ENCODE measurements around the gene RTL9. TPM values are rescaled to one million over a fixed set of nuclear protein-coding genes. Genes with fewer than 3 reads are reported as not detected.
"Not testable (repeated sequence)": the region's sequence is repeated elsewhere in the genome, so short reads cannot be mapped to it uniquely, and the experiment has no call there.

Gene RTL9
- polyA plus RNA-seq, 3 donors, result 0.02 to 0.04 TPM; not detected in 1

DNA sequence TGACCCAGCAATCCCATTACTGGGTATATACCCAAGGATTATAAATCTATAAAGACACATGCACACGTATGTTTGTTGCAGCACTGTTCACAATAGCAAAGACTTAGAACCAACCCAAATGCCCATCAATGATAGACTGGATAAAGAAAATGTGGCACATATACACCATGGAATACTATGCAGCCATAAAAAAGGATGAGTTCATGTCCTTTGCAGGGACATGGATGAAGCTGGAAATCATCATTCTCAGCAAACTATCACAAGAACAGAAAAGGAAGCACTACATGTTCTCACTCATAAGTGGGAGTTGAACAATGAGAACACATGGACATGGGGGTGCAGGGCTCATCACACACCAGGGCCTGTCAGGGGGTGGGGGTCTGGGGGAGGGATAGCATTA is 25.2 kb upstream of the RTL9 start:
- 76 to 92% (median 88%) methylated on average over 1 of the region's 1 CpG for WGBS, 3 donors
- H3K27ac ChIP-seq (ENCODE audit: low read depth, low read length), result not testable (repeated sequence)

DNA sequence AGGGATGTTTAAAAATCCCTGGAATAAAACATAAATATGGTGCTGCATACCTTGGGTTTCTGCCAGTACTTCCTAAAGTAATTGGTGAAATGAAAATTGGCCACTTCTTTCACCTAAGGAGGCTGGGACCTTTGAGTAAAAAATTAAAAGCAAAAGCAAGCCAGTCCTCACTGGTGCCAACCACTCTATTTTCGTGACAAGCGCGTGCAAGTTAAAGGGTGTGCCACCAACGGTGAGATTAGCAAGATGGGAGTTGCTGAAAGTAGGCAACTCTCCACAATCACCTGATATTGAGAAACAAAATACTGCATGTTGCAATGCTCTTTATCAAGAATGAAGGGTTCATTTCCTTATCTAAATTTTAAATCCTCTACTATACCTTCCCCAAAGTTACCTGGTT is 19.7 kb upstream of the RTL9 start:
- WGBS, 3 donors, result 69 to 83% (median 75%) methylated on average over 4 of the region's 4 CpGs
- no peak overlapping the region for H3K27ac ChIP-seq (ENCODE audit: low read depth, low read length)

DNA sequence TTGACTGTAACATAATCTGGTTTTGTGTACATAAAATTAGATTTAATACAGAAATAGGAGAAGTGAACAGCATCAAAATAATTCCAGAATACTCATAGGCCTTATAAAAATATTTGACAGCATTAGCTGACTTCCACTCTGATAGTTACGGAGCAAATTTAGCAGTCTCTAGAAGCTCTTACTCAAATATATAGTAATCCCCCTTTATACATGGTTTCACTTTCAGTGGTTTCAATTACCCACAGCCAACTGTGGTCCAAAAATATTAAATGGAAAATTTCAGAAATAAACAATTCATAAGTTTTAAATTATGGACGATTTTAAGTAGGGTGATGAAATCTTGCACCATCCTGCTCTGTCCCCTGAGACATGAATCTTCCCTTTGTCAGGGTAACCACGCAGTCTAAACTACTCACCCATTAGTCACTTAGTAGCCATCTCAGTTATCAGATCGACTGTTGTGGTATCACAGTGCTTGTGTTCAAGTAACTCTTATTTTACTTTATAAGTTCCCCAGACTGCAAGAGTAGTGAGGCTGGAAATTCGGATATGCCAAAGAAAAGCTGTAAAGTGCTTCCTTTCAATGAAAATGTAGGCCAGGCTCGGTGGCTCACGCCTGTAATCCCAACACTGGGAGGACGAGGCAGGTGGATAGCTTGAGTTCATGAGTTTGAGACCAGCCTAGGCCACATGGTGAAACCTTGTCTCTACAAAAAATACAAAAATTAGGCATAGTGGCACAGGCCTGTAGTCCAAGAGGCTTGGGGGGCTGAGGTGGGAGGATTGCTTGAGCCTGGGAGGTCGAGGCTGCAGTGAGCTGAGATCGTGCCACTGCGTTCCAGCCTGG is 17.2 kb upstream of the RTL9 start:
- 65 to 85% (median 73%) methylated on average over 11 of the region's 11 CpGs for WGBS, 3 donors
- H3K27ac ChIP-seq (ENCODE audit: low read depth, low read length), result no peak overlapping the region

DNA sequence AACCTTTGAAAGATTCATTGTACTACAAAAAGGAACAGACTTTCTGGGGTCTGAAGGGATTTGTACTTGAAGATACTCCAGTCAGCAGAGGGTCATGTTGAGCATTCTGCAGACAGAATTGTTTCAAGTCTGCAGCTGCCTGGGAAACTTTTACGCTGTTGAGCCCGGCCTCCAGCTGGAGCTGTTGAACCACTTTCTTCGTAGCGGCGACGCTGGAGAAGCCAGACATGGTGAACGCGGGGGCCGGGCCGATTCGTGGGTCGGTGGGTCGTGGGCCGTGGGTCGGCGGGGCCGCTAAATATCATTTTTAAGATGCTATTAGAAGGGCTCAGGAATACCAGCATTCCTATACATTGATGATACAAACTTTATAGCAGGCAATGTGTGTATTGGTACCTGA is 12.0 kb upstream of the RTL9 start:
- WGBS, 3 donors, result 54 to 79% (median 60%) methylated on average over 17 of the region's 17 CpGs
- H3K27ac ChIP-seq (ENCODE audit: low read depth, low read length), result no peak overlapping the region

DNA sequence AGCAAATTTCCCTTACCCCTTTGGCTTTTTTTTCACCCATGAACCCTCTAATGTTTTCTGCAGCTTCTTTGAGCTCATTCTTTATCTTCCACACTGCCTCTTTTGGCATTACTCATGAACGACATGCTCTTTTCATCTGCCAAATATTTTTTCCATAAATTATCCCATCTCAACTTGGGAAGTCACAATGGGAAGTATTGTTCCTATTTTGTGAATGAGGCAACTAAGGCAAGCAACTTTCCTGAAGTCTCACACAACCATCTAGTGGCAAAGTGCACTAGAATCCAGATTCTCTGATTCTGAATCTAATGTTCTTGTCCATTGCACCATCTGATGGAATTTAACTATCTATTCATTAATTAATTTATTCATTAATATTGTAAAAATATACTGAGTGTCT is 625 bp downstream of the RTL9 start:
- WGBS, 3 donors, result 22 to 38% (median 36%) methylated on average over 1 of the region's 1 CpG
- H3K27ac ChIP-seq (ENCODE audit: low read depth, low read length), result no peak overlapping the region

DNA sequence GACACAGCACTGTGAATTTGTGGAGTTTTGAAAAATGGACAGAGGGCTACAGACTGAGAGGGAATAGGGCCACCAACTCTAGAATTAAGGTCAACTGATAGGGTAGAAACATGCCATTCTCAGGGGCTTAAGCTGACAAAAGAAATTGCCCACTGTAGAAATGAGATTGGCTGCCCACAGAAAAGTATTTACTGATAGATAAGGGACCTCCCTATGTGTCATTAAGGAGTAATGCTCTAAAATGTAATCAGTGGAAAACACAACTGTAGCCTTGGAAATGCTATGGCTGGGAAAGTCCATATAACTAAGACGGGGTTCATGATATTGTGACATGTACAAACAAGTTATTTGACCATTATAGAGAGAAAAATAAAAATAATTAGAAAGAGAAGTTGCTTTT is 4.6 kb downstream of the RTL9 start:
- no peak overlapping the region for H3K27ac ChIP-seq (ENCODE audit: low read depth, low read length)
- 59 to 90% (median 78%) methylated on average over 1 of the region's 1 CpG for WGBS, 3 donors

DNA sequence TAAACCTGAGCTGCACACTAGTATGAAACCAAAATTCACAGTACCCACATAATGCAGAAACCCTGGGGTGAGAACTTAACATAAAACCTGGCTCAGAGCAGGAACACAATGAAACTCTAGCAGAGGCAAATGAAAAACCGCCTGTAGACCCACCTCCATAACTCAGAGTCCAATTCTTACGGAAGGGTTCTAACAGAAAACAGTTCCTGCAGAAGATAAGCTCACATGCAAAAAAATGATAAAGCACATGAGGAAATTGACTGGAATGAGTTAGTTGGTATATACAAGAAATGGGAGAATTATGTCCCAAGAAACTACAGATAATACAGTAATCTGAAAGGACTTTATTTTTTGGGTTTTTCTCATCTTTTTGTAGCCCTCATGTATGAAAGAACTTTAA is 14.7 kb downstream of the RTL9 start:
- WGBS, 3 donors, result 46 to 68% (median 63%) methylated on average over 2 of the region's 2 CpGs
- no peak overlapping the region for H3K27ac ChIP-seq (ENCODE audit: low read depth, low read length)

DNA sequence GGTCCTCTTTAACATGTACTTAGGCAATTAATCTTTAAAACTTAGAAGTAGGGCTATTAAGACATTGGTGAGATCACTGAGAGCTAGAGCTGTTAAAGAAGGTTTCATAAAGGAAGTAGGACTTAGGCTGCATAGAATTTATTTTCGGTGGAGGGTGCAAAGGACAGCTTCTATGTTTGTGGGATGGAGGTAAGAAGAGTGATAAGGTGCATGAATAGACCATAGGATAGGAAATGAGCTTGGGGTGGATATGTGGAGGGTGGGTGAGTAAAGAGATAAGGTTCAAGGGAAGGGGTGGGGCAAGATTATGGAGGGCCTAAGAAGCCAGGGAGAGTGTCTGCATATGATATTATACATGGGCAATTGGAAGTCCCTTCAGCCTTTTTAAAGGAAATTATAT is 15.9 kb downstream of the RTL9 start:
- 64 to 84% (median 84%) methylated on average over 1 of the region's 1 CpG for WGBS, 3 donors
- no peak overlapping the region for H3K27ac ChIP-seq (ENCODE audit: low read depth, low read length)

DNA sequence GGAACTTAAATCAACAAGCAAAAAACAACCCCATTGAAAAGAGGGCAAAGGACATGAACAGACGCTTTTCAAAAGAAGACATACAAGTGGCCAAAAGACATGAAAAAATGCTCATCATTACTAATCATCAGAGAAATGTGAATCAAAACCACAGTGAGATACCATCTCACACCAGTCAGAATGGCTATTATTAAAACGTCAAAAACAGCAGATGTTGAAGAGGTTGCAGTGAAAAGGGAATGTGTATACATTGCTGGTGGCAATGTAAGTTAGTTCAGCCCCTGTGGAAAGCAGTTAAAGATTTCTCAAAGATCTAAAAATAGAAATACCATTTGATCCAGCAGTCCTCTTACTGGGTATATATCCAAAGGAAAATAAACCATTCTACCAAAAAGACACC is 22.6 kb downstream of the RTL9 start:
- 47 to 69% (median 62%) methylated on average over 2 of the region's 2 CpGs for WGBS, 3 donors
- no peak overlapping the region for H3K27ac ChIP-seq (ENCODE audit: low read depth, low read length)

DNA sequence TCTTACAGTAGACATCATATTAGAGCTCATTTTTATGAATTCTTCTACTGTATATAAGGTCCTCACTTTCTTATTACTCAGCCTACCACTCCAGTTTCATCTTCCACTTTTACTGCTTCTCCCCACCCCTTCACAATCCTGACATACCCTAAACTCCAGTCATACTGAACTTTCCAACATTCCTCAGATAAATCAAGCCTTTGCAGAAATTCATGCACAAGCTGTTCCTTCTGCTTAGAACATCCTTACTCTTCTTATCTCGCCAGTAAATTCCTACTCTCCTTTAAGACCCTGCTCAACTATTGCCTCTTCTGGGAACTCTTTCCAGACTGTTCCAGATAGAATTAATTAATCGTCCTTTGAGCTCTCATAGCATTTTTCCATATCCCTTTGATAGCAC is 24.8 kb downstream of the RTL9 start:
- WGBS, 3 donors, result 55 to 64% (median 57%) methylated on average over 2 of the region's 2 CpGs

DNA sequence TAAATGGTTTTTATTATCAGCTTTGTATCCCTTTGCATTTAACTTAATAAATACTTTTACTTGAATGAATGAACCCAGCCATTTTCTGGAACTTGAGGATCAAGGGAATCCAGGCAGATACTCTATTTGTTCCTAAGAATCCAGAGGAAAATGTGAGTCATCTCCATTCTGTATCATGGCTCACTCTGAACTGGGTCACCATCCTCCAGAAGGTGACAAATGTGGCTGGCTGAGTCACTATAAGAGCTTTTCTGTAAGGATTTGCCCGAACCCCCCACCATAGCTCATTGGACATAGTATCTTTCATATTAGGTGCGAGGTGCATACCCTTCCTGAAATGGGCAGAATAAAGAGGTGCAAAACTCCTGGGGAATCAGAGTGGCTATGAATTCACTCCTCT is 25.8 kb downstream of the RTL9 start:
- WGBS, 3 donors, result 75 to 95% (median 93%) methylated on average over 2 of the region's 2 CpGs
- H3K27ac ChIP-seq (ENCODE audit: low read depth, low read length), result no peak overlapping the region

More for the DNA sequence above, 24.8 kb downstream of the RTL9 start:
- H3K27ac ChIP-seq (ENCODE audit: low read depth, low read length), result no peak overlapping the region

DNA sequence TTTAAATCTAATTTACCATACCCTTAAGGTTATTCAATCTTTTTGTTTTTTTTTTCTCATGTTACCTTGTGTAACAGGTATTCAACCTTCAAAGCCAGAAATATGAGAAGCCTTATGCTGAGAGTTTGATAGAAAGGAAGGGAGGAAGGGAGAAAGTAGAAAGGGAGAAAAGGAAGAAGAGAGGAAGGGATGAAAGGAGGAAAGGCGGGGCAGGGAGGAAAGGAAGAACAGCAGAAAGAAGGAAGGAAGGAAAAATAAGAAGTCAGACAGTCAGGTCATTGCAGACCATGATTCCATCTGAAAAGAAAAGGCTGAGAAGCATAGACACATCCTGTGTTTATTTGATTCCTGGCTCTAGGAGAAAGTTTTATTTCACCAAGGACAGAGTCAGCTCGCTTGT is 30.9 kb downstream of the RTL9 start:
- H3K27ac ChIP-seq (ENCODE audit: low read depth, low read length), result no peak overlapping the region
- WGBS, 3 donors, result 60 to 68% (median 66%) methylated on average over 2 of the region's 2 CpGs

DNA sequence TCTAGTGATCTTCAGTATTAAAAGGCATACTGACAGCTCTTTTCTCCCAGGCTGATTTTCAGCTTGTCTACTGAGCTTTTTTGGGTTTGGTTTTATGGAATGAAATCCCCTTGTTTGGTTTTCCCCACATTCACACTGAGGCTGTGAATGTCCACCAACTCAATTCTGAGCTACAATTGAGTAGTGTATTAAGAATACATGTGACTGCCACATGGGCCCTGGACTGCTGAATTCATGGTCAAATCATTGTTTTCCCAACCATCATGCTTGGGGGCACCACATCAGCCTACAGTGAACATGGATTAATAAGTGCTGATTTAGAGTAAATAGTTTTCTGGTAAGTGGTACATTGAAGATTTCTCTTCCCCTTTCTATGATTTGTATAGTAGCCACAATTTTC is 32.4 kb downstream of the RTL9 start:
- no peak overlapping the region for H3K27ac ChIP-seq (ENCODE audit: low read depth, low read length)

DNA sequence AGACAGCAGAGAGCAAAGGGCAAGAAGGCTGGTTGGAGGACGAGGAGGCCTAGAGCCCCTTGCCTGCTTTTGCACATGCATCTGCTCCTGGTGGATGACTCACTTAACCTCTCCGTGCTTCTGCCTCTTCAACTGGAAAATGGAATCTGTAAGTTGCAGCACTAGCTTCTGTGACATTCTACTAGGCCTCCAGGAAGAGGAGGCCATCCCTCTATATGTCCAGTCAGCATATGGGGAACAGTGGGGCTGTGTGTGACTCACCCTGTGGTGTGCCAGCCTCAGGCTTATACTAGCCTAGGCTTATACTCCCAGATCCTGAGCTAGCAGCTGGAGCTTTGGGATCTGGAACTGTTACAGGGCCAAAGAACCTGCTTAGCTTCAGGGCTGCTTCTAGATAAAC is 36.0 kb downstream of the RTL9 start:
- H3K27ac ChIP-seq (ENCODE audit: low read depth, low read length), result no peak overlapping the region
- WGBS, 3 donors, result 65 to 91% (median 82%) methylated on average over 2 of the region's 2 CpGs

DNA sequence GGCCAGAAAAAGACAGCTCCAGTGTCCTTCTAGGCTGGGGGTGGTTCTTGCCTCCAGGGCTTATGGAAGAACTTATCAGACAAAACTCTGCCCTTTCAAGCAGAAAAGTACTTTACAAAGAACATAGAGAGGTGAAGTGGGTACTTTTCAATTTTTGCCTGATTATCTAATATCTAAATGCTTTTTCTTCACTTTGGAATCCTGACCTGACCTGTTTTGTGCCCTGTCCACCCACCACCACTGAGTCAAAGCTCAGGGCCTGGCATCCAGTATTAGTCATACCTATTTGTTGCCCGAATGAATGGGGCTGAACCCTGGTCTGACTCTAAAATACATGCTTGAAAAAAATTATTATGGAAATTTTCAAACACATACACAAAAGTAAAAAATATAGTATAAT is 37.2 kb downstream of the RTL9 start:
- WGBS, 3 donors, result 78 to 93% (median 85%) methylated on average over 1 of the region's 1 CpG
- no peak overlapping the region for H3K27ac ChIP-seq (ENCODE audit: low read depth, low read length)

DNA sequence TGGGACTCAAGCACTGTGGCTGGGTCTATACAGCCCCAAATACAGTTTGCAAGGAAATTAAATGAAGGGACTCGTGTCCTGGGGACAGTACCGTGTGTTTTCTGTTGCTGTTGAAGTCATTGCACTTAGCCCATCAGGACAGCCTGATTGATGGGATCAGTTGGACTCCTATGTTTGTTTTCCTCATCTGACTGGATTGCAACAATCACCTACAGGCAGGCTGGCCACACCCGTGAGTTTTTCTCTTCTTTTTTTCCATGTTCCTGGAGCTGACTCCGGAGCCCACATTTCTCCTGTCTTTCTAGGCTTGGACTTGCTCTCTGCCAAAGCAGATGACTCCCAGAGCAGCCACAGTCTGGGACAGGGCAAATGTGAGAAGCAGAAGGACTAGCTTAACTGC is 38.1 kb downstream of the RTL9 start:
- 40 to 61% (median 58%) methylated on average over 4 of the region's 4 CpGs for WGBS, 3 donors
- no peak overlapping the region for H3K27ac ChIP-seq (ENCODE audit: low read depth, low read length)

DNA sequence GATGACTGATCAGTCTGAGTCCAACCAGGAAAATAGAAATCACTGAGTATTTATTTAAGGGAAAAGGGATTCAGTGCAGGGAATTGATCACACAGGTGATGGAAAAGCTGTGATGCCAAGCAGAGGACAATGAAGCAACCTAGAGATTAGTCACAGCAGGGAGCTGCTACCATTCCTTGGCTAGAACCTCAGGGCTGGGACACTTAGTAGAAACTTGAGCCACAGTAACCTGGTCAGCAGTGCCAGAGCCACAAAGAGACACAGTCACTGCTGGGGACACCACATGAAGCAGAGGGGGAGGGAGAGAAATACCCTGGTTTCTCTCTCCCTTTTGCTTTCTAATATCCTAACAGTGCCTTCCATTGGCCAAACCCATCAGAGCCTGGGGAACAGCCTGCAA is 38.7 kb downstream of the RTL9 start:
- H3K27ac ChIP-seq (ENCODE audit: low read depth, low read length), result no peak overlapping the region

DNA sequence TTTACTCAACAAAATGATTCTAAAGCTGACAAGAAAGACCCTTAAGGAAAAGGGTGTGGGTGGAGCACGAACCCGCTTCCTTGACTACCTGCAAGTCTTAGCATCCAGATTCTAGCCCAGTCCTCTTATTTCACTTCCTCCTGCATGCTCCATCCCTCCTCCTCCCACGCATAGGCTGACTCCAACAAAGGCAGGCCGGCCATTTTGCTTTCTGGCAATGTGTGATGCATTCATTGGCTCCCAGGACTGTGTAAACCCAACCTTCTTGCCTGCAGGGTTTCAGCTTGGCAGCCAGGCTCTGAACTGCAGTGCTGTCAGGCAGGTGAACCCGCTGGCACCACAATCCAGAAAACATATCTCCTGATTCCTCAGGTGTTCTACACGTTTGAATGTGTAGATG is 39.3 kb downstream of the RTL9 start:
- no peak overlapping the region for H3K27ac ChIP-seq (ENCODE audit: low read depth, low read length)
- WGBS, 3 donors, result 60 to 87% (median 84%) methylated on average over 6 of the region's 6 CpGs

DNA sequence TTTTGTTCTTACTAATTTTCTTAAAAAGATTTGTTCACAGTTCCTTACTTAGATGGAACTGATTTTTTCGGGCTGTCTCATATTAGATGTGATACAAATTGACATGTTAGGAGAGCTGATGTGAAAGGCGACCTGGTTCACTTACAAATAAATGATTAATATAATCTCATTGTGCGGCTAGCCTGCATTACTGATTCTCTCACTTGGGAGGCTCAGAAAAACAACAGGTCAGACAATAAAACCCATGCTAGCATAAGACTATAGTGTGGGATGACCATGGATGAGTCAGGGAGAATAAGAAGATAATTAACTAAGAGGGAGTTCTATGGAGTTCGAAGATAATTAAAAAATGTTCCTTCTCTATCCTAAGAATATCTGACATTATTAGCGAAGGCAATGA is 40.8 kb downstream of the RTL9 start:
- WGBS, 3 donors, result 75 to 91% (median 87%) methylated on average over 5 of the region's 5 CpGs
- H3K27ac ChIP-seq (ENCODE audit: low read depth, low read length), result no peak overlapping the region

DNA sequence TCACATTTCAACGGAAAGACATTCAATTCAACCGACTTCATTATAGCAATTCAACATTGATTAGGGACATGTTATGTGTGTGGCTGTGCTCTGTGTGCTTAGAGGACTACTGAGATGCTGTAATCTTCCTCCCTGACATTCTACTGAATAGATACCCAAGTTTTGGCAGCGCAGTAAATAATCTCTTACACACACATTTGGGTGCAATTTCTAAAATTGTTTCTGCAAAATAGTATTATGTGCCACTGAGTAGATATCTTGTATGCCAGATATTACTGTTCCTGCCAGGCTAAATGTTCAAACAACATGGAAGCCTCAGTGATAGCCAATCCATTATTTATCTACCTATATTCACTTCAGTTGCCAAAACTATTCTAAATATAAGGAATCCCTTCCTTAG is 41.3 kb downstream of the RTL9 start:
- H3K27ac ChIP-seq (ENCODE audit: low read depth, low read length), result no peak overlapping the region
- 81 to 94% (median 89%) methylated on average over 3 of the region's 3 CpGs for WGBS, 3 donors

DNA sequence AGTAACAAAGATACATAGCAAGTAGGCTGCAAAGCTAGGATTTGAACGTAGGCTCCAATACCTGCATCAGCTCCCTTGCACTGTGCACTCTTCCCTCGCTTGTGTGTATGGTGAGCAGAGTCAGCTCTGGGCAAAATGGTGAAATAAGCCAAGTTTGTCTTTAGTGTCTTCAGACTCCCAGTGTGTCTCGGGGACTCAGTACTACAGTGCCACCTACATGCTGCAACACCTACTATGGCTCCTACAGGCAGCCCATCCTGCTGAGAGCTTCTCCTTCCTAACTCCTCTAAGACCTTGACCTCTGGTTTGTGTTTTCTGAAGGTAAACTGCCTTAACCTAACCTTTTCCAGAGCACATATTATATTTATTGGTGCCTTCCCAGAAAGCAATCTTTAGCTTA is 42.5 kb downstream of the RTL9 start:
- H3K27ac ChIP-seq (ENCODE audit: low read depth, low read length), result no peak overlapping the region
- 70 to 95% (median 88%) methylated on average over 3 of the region's 3 CpGs for WGBS, 3 donors

Data from adipose tissue (tissue), 3 donors.